DMS79 (cell line): ENCODE data around the gene FUT2.
"Not testable (repeated sequence)": the region's sequence is repeated elsewhere in the genome, so short reads cannot be mapped to it uniquely, and the experiment has no call there.

Experiments
- DNase-seq: peaks from one replicate; lab custom pipeline; 2025; lab: John Stamatoyannopoulos, UW

Gene FUT2

DNA sequence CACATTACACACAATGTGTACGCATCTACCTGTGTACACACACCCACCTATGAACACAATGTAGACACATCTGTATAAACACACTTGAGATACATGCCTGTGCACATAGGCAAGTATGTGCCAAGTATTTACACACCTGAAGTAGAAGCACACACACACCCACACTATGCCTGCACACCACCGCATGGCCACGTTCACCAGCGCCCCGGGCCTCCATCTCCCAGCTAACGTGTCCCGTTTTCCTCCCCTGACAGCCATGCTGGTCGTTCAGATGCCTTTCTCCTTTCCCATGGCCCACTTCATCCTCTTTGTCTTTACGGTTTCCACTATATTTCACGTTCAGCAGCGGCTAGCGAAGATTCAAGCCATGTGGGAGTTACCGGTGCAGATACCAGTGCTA lies 6.9 kb downstream of the FUT2 start:
- DNase-seq: no peak

DNA sequence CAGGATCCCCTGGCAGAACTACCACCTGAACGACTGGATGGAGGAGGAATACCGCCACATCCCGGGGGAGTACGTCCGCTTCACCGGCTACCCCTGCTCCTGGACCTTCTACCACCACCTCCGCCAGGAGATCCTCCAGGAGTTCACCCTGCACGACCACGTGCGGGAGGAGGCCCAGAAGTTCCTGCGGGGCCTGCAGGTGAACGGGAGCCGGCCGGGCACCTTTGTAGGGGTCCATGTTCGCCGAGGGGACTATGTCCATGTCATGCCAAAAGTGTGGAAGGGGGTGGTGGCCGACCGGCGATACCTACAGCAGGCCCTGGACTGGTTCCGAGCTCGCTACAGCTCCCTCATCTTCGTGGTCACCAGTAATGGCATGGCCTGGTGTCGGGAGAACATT lies 7.5 kb downstream of the FUT2 start:
- no peak for DNase-seq

DNA sequence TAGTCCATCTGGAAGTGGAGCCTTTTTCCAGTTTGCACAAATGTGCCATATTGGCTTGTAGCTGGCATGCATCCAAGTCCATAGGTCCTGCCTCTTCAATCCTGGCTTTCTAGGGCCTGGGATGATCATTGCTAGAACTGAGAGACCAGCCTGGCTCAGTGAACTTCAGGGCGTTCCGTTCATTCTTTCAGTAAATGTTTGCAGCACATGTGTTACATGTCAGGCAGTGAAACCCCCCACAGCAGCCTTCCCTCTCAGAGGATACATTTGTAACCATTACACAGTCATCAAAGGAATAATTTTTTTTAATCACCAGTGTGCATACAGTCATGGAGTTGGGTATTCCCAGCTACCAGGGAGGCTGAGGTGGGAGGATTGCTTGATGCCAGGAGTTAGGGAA lies 9.7 kb downstream of the FUT2 start:
- DNase-seq: no peak

DNA sequence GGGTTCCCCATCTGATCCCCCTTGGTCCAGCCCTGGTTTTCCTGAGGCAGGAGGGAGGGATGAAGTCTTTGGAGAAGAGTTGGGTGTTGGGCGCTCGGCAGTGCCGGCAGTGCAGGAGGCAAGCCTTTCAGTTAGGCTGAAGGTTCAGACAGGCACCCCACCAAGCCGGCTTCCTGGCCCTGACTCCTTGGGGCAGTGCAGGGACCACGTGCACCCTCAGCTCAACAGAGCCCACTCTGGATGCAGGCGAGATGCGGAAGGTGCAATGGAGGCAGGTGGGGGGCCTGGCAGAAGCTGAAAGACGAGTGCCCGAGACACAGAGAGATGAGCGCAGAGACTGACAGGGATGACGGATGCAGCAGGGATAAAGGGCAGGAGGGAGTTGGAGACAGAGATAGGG lies 12.7 kb downstream of the FUT2 start:
- no peak for DNase-seq

GRCh38 chr19:48711106-48711662 lies 15.4 kb downstream of the FUT2 start:
- DNase-seq: no peak

DNA sequence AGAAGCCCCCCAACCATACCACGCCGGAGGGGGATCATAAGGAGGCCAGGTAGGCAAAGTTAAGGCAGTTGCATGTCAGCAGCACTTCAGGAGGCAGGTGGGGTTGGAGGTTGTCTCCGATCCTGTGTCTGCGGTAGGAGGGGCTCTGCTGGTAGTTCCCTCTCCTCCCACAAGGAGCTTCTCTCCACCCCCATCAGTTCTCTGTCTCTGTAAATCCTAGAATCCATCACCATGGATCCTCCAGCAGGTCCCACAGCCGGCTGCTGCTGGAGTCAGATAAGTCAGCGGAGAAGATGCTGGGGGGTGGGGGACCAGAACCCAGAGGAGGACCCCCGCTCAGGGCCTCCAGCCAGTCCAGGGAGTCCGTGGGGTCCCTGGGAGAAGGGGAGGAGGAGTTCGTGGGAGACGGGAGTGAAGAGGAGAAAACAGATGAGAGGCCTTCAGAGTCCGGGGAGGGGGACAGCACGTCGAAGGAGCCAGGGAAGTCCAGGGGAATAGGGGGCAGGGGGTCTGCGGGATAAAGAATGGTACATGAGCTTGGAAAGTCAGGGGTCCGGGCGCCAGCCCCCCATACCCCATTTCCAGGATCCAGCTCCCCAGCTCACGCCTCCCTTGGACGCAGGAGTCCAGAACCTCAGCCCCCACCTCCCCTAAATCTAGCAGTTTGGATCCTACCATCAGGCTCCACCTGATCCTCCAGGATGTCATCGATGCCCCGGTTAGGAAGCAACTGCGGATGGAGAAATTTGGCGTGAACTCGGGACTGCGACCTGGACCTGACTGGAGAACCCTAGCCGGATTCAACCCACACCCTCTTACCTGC lies 17.5 kb downstream of the FUT2 start:
- DNase-seq: no peak

DNA sequence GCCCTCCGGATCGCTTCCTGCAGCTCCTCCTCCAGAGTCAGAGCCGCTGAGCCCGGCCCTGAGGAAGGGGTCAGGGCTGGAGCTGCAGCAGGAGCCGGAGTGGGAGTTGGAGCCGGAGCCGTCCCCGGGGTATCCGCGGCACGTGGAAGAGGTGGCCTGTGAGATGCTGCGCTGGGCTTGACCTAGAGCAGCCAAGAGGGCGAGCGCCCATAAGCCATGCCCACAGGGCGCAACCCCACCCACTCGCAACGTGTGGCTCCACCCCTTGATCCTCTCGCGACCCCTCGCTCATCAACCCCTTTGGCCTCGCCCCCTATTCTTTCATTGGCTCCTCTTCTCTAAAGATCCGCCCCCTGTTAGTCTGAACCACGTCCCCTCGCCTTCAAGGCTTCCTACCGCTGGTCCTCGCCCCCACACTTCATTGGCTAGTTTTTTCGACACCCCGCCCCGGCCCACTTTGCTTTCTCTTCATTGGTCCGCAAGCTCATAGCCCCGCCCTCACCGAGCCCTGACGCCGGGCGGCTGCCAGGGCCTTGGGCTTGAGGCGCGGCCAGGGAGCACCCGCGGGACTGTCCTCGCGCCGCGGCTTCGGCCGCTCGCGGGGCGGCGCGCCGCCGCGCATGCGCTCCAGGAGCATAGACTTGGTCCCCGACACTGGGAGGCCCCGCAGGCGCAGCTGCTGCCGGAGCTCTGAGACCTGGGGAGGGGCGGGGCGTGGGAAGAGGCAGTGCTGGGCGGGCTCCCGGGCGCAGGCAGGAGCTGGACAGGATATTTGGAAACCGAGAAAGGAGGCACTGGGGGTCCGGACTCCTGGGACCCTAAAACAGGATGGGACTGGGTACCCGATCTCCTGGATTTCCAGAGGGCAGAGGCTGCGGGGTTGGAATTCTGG lies 18.3 kb downstream of the FUT2 start:
- DNase-seq: peak; percentile 99

DNA sequence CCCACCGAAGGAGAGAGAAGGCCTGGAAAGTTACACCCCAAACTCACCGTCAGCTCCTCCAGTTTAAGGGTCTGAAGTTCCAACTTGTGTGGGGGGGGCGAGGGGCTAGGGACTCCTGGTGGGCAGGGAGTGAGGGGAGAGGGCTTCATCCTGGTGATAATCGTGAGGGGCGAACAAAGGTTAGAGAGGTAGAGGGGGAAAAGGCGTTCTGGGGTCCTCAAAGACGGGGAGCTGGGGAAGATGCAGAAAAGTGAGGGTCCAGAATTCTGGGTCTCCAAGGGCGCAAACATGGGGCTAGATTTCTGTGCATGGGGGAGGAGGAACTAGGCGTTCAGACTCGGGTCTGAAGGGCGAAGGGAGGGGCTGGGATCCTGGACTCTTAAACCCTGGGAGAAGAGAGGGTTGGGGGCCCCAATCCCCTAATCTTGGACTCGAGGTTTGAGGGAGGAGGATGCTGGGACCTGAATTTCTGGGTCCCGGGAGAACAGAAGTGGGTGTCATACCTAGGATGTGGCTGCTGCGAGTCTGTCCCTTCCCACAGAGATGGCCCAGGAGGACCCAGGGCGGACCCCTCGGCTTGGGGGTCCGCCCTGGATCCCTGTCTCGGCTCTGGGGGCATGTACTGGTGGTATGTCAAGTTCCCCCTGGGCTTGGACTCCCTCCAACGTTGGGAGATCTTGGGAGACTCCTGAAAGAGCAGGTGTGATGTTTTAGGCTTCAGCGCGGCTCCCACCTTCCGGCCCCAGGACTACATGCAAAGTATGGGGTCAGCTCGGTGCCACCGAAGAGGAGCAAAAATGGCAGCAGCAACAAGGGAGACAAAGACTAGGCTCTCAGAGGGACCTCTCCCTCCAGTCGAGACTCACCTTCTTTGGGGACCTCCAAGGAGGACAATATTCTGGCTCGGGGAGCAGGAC lies 19.2 kb downstream of the FUT2 start:
- DNase-seq: peak; percentile 43

- DNase-seq: peak; percentile 43
These were observed 20.0 kb downstream of the FUT2 start for GRCh38 chr19:48715681-48716171.

GRCh38 chr19:48716562-48717291 lies 21.0 kb downstream of the FUT2 start:
- DNase-seq: peak; percentile 78

DNA sequence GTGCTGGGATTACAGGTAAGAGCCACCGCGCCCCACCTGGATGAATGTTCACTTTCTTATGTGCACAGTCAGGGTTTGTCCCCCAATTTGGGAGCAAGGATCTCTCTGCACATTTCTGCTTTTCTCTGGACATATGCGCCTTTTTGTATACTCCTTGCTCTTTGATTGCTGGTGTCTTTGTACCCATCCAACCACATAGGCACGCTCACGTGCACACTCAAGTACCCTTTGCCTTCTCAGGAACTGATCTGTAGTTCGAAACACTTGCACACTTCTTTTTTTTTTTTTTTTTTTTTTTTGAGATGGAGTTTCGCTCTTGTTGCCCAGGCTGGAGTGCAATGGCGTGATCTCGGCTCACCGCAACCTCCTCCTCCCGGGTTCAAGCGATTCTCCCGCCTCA lies 22.3 kb downstream of the FUT2 start:
- not testable (repeated sequence) for DNase-seq

DNA sequence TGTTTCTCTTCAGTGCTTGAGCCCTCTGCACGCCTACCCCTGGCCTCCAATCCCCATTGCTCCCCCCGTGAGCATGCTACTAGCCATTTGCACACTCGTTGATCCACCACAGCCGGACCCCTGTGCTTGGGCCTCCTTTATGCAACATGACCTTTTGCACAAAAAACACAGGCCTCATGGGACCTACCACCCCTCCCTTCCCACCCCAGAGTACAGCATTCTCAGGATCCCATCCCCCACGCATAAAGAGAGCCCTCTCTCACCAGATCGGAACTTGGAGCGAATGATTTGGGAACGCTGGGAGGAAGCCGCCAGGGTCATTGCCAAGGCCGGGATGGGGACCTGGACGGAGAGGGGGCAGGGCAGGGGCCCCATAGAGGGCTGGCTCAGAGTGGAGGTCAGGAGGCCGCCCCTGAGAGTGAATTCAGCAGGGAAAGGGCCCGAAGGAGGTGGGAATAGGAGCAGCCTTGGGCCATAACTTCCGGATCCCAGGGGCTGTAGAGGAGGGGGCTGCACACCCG lies 23.0 kb downstream of the FUT2 start:
- DNase-seq: no peak

- no peak for DNase-seq
These were observed 23.7 kb downstream of the FUT2 start, which contains the start of gene MAMSTR for GRCh38 chr19:48719263-48720171. Gene MAMSTR, minus strand, starts transcription at chr19:48719725. Its CDS starts 694 bp downstream, at chr19:48719031.

DNA sequence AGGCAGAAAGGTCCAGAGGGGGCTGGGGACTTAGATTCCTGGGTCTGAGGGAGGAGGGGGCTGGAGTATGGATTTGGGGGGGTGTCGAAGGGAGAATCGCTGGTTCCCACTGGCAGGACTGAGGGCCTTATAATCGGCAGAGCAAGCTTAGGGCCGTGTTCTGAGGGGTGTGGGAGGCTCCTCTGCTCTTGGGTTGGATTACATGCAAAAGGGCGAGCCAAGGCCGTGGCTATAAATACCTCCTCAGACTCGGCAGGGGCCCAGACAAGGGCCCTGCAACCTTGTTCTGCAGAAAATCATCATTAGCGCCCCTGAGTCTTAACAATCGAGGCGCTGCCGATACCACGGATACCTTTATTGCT lies 24.5 kb downstream of the FUT2 start:
- no peak for DNase-seq

DNA sequence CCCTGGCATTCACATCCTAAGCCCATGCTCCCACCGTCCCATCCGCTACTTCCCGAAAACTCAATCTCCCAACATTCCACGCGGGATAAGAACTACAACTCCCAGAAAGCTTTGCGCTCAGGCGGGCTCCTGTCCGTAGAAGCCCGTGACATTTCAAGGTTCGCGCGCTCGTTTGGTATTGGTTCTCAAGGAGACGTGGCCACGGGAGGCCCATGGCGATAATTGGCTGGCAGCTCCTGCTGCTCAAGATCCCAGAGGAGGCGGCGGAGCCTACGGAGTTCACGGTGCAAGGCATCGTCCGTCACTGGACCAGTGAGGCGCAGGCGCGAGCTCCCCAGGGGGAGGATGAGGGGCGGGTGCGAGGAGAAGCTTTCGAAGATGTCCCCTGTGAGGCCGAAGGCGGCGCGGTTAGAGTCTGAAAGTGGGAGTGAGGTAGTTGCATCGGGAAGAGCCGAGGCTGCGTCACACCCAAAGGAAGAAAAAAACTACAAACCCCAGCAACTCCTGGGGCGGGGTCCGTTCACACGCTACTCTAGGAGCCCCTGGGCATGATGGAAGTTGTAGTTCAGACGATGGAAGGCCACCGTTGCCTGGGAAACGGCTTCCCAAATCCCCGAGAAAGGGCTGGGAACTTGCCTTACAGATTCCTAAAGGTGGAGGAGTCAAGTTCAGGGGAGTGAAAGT lies 25.0 kb downstream of the FUT2 start:
- peak; percentile 98 for DNase-seq

DNA sequence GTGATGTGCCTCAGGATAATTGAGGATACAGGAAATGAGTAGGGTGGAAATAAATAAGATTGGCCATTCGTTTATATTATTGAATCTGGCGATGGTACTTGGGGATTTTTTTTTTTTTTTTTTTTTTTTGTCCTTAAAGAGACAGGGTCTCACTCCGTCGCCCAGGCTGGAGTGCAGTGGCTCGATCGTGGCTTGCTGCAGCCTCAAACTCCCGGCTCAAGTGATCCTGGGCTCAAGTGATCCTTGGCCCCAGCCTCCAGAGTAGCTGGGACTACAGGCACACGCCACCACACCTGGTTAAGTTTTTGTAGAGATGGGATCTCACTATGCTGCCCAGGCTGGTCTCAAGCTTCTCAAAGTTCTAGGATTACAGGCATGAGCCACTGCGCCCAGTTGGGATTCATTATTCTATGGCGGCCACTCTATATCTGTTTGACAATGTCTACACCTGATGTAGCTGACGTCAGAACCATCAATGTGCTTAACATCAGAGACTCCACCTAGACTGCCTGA lies 26.5 kb downstream of the FUT2 start:
- DNase-seq: no peak

DNA sequence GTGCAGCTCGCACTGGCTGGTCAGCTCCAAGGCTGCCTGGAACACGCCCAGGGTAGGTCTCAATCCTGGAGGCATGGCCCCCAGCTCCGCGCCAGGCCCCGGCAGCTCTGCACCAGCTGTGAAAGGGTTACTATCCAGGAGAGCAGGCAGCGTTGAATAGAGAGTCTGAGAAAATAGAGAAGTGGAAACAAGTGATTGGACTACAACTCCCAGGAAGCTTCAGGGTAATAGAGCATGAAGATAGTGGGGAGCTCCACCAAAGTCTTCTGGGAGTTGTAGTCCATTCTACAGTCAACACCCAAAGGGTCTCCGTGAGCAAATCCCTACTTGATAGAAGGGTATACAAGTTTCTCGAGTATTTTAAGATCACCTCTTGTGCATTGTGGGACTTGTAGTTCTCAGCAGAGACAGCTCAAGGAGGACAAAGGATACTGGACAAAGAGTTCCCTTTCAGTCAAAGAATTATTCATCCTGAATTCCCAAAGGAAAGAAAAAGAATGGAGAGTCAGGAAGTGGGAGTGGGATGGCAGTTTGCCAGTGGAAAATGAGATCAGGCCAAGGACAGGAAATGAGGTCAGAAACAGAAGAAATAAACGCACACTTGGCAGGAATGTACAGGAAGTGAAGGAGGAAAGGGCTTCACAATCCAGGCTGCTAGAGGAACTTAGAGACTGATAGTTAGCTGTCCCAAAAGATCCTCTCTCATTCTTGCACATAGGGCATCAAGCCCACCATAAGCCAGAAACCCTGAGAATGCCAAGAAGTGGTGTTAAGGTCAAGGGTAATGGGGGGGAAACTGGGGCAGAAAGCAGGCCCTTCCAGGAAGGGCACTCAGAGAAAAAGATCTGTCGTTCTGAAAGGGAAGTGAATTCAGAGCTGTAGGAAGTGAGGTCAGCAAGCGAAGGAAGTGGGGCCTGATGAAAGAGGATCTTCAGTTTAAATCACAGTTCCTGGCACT lies 29.3 kb downstream of the FUT2 start:
- no peak for DNase-seq
